ENCODE data around the gene AKNAD1. TPM values are rescaled to one million over a fixed set of nuclear protein-coding genes. Genes with fewer than 3 reads are reported as not detected.
A peak's percentile ranks its signal among the peaks of the same experiment; 100 is the strongest.

AKNAD1 gene
- total and polyA plus RNA-seq, 10 of the 15 experiments (the other 5 are each of a cell fraction or from before 2014, with no cell fraction given), result 0.05 to 0.13 (median 0.10) TPM; not detected in 7

- no peaks in the 10 kb centered on the region for H3K9me3 ChIP-seq (replicated peaks; ENCODE audit: control insufficient read depth, insufficient read depth, low read length)
- H4K20me1 ChIP-seq (ENCODE audit: control insufficient read depth, insufficient read depth), result no peaks in the 10 kb centered on the region
- ATAC-seq (peak; percentile 46), FAIRE-seq (no peak), DNase-seq (ENCODE audit: low read depth, low spot score) (no peak)
- BruUV-seq (replicated peaks), result no TSS peak
- ChIA-PET CTCF (interaction anchor here (1.3 kb wide), 2 partner anchors 11 to 81 kb away, joined by 6 to 10 read pairs; no protein-coding TSS in a partner anchor), POLR2A (interaction anchor here (0.5 kb wide), 1 partner anchor 15 kb away, joined by 4 read pairs; no protein-coding TSS in a partner anchor), SMC1A (ENCODE audit: uncharacterized antibody, unreplicated experiment) (interaction anchor here (0.7 to 1.6 kb wide), 2 partner anchors 12 to 68 kb away, joined by 4 to 6 read pairs; no protein-coding TSS in a partner anchor), RAD21 (ENCODE audit: unreplicated experiment) (no interaction called here)
- no peak for TF ChIP-seq MTA2 (IDR thresholded peaks at IDR 0.05; ENCODE audit: low read depth)
- no peak for TF ChIP-seq TCF3 (IDR thresholded peaks at IDR 0.05; ENCODE audit: borderline replicate concordance, insufficient read depth, low read depth, low read length)
- TF ChIP-seq POU2F2 (IDR thresholded peaks at IDR 0.05; ENCODE audit: borderline replicate concordance, low read depth, low read length), result no peak
- TF ChIP-seq ASH2L (IDR thresholded peaks at IDR 0.05; ENCODE audit: borderline replicate concordance, low read depth), result no peak
- no peak for TF ChIP-seq MYB (IDR thresholded peaks at IDR 0.05; ENCODE audit: borderline replicate concordance, low read depth, low read length)
- TF ChIP-seq ELK1 (IDR thresholded peaks at IDR 0.05; ENCODE audit: low read depth, low read length), result no peak
- TF ChIP-seq ZSCAN29 (IDR thresholded peaks at IDR 0.05), result no peak
- no peak for TF ChIP-seq ATF7 (IDR thresholded peaks at IDR 0.05; ENCODE audit: low read depth)
- TF ChIP-seq KAT2A (conservative IDR thresholded peaks at IDR 0.05; ENCODE audit: control insufficient read depth, low read depth, low read length), result no peak
- TF ChIP-seq MAX (IDR thresholded peaks at IDR 0.05; ENCODE audit: low read depth, low read length), result no peak
- no peak for TF ChIP-seq KDM1A (IDR thresholded peaks at IDR 0.05; ENCODE audit: borderline replicate concordance)
- no peak for TF ChIP-seq MTA3 (IDR thresholded peaks at IDR 0.05; ENCODE audit: borderline replicate concordance, low read length)
- no peaks in the 10 kb centered on the region for H3K4me1 ChIP-seq (ENCODE audit: control insufficient read depth, insufficient read depth, low read length)
- no peaks in the 10 kb centered on the region for H3K36me3 ChIP-seq (ENCODE audit: control insufficient read depth in 2 of 2, insufficient read depth in 2 of 2, low read length in 1 of 2)
- no peak overlapping the region for H3K4me2 ChIP-seq (ENCODE audit: control insufficient read depth, insufficient read depth)
- H3K27me3 ChIP-seq (replicated peaks in 1 of 2; ENCODE audit: control insufficient read depth in 2 of 2, insufficient read depth in 2 of 2, low read length in 1 of 2), result no peaks in the 10 kb centered on the region
- H2AFZ ChIP-seq (ENCODE audit: control insufficient read depth, low read depth, low read length), result no peak overlapping the region
- in situ Hi-C loops (cut with MboI), result no loop called here
- H3K4me3 ChIP-seq, result no peak overlapping the region
- no peaks in the 10 kb centered on the region for H3K79me2 ChIP-seq (ENCODE audit: control insufficient read depth, insufficient read depth, low read length)
- H3K27ac ChIP-seq (ENCODE audit: control insufficient read depth, insufficient read depth), result no peak overlapping the region
- 61% methylated on average over 8 of the region's 8 CpGs for WGBS (ENCODE audit: insufficient coverage, insufficient replicate concordance, low lambda C conversion rate, missing lambda C conversion rate)
- intact Hi-C loops (cut with micrococcal nuclease; ENCODE audit: unreplicated experiment), result no loop called here
- no peak overlapping the region for H3K9ac ChIP-seq (ENCODE audit: control insufficient read depth, insufficient read depth, low read length)
Observed at GRCh38 chr1:108817016-108817415, 39.9 kb downstream of the AKNAD1 start.

All from GM12878 (cell line).